Inflammatory macrophage treated with lipopolysaccharide for 1 hour (primary cell): ENCODE measurements around the gene CDC6.
A peak's percentile ranks its signal among the peaks of the same experiment; 100 is the strongest.

Source experiments
- DNase-seq, 2 donors: peaks; one replicate each; pipeline ENCODE4 v3.0.0-alpha.2; 2020 to 2022

The CDC6 gene

GRCh38 chr17:40287494-40288369, at the start of gene CDC6:
Gene CDC6, plus strand, starts transcription at chr17:40287879. Its CDS starts 1,542 bp downstream, at chr17:40289421.
- DNase-seq, result peak; percentile 99

GRCh38 chr17:40241252-40241834, 46.3 kb upstream of the CDC6 start:
- no peak for DNase-seq

- no peak for DNase-seq
Observed at GRCh38 chr17:40242774-40243173, 44.9 kb upstream of the CDC6 start.

GRCh38 chr17:40243761-40244160, 43.9 kb upstream of the CDC6 start:
- DNase-seq, result no peak

- no peak for DNase-seq
Observed at GRCh38 chr17:40244255-40244654, 43.4 kb upstream of the CDC6 start.

- DNase-seq, result peak in 1 of 2 donors; percentile 3
Observed at GRCh38 chr17:40247926-40248495, 39.7 kb upstream of the CDC6 start.

- no peak for DNase-seq
Observed at GRCh38 chr17:40248507-40248906, 39.2 kb upstream of the CDC6 start.

GRCh38 chr17:40251576-40251975, 36.1 kb upstream of the CDC6 start:
- peak; percentile 46 to 86 for DNase-seq

GRCh38 chr17:40253565-40253964, 34.1 kb upstream of the CDC6 start:
- DNase-seq, result no peak

GRCh38 chr17:40259505-40259904, 28.2 kb upstream of the CDC6 start:
- DNase-seq, result no peak

- DNase-seq, result no peak
Observed at GRCh38 chr17:40260528-40260927, 27.2 kb upstream of the CDC6 start.

- no peak for DNase-seq
Observed at GRCh38 chr17:40264458-40265185, 23.1 kb upstream of the CDC6 start.

- DNase-seq, result no peak
Observed at GRCh38 chr17:40265337-40265736, 22.3 kb upstream of the CDC6 start.

GRCh38 chr17:40266882-40267281, 20.8 kb upstream of the CDC6 start:
- peak in 1 of 2 donors; percentile 13 for DNase-seq

- DNase-seq, result no peak
Observed at GRCh38 chr17:40268141-40268712, 19.5 kb upstream of the CDC6 start.

GRCh38 chr17:40278414-40278813, 9.3 kb upstream of the CDC6 start:
- no peak for DNase-seq

GRCh38 chr17:40279402-40279801, 8.3 kb upstream of the CDC6 start:
- DNase-seq, result no peak

GRCh38 chr17:40281663-40282062, 6.0 kb upstream of the CDC6 start:
- no peak for DNase-seq

- DNase-seq, result no peak
Observed at GRCh38 chr17:40283662-40284061, 4.0 kb upstream of the CDC6 start.

GRCh38 chr17:40284085-40284713, 3.5 kb upstream of the CDC6 start:
- DNase-seq, result no peak

- DNase-seq, result no peak
Observed at GRCh38 chr17:40286473-40286872, 1.2 kb upstream of the CDC6 start.

GRCh38 chr17:40287159-40287493, 553 bp upstream of the CDC6 start:
- no peak for DNase-seq
